Ammon's horn (tissue), 1 donor: ENCODE data around the gene ANKRD49.

Experiments
- DNase-seq: peaks from one replicate; pipeline ENCODE4 v3.0.0-alpha.2; 2016; ENCODE audit warnings: low spot score

ANKRD49 gene

GRCh38 chr11:94507485-94507884 is 13.7 kb downstream of the ANKRD49 start:
- no peak for DNase-seq

- DNase-seq, result peak; percentile 73
Measured at GRCh38 chr11:94511932-94512781, 18.4 kb downstream of the ANKRD49 start, which contains the start of gene C11orf97. Gene C11orf97 (plus strand): TSS chr11:94512461. CDS start chr11:94512529, 68 bp downstream.

- DNase-seq, result no peak
Measured at GRCh38 chr11:94513091-94513490, 19.3 kb downstream of the ANKRD49 start.

- DNase-seq, result no peak
Measured at GRCh38 chr11:94515398-94515797, 21.6 kb downstream of the ANKRD49 start.

GRCh38 chr11:94516725-94517124 is 22.9 kb downstream of the ANKRD49 start:
- no peak for DNase-seq

GRCh38 chr11:94518300-94518699 is 24.5 kb downstream of the ANKRD49 start:
- no peak for DNase-seq

GRCh38 chr11:94519478-94520084 is 25.8 kb downstream of the ANKRD49 start:
- DNase-seq, result no peak

- DNase-seq, result no peak
Measured at GRCh38 chr11:94521684-94522083, 27.9 kb downstream of the ANKRD49 start.

GRCh38 chr11:94524341-94524740 is 30.6 kb downstream of the ANKRD49 start:
- no peak for DNase-seq

GRCh38 chr11:94525546-94526324 is 32.0 kb downstream of the ANKRD49 start:
- DNase-seq, result peak; percentile 67

GRCh38 chr11:94526645-94527438 is 33.1 kb downstream of the ANKRD49 start:
- no peak for DNase-seq

GRCh38 chr11:94528551-94528950 is 34.8 kb downstream of the ANKRD49 start:
- DNase-seq, result no peak

GRCh38 chr11:94532211-94532610 is 38.4 kb downstream of the ANKRD49 start:
- DNase-seq, result no peak

GRCh38 chr11:94533206-94533605 is 39.4 kb downstream of the ANKRD49 start:
- no peak for DNase-seq

GRCh38 chr11:94533696-94534630 is 40.2 kb downstream of the ANKRD49 start:
- DNase-seq, result peak; percentile 43

- no peak for DNase-seq
Measured at GRCh38 chr11:94536386-94536785, 42.6 kb downstream of the ANKRD49 start.

GRCh38 chr11:94537031-94537600 is 43.3 kb downstream of the ANKRD49 start:
- DNase-seq, result no peak

GRCh38 chr11:94539420-94539819 is 45.6 kb downstream of the ANKRD49 start:
- no peak for DNase-seq

- peak; percentile 85 for DNase-seq
Measured at GRCh38 chr11:94543695-94544645, 50.2 kb downstream of the ANKRD49 start, which contains the start of gene FUT4. Gene FUT4 (plus strand): TSS chr11:94543921. CDS start chr11:94544134, 213 bp downstream.
